EH (cell line): Measurements from ENCODE around the gene ATRN.
"Not testable (repeated sequence)": the region's sequence is repeated elsewhere in the genome, so short reads cannot be mapped to it uniquely, and the experiment has no call there.

Experiments used
- DNase-seq: peaks from one replicate; pipeline ENCODE4 v3.0.0-alpha.2; 2015; ENCODE audit warnings: low read depth

ATRN gene

DNA sequence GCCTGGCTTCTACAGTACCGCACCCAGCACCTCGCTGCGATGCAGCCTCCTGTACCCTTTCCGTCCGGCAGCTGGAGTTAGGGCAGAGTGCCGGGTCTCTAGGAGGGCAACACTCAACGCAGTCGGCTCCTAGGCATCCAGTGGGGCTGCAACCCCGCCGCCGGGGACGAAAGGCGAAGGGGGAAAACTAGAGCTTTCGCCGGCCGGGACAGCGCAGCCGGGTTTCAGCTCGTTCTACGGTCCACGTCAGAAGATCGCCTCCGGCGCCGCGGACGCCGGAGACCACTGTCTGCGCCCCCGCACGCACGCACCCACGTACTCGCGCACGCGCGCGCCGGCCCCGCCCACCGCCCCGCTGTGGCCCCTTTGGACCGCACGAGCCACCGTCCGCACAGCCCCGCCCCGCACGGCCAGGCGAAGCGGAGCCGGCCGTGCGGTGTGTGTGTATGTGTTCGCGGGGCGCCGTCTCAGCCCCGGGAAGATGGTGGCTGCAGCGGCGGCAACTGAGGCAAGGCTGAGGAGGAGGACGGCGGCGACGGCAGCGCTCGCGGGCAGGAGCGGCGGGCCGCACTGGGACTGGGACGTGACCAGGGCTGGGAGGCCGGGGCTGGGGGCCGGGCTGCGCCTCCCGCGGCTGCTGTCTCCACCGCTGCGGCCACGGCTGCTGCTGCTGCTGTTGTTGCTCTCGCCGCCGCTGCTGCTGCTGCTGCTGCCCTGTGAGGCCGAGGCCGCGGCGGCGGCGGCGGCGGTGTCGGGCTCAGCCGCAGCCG lies at the start of gene ATRN:
ATRN (plus strand) TSS at position 392 of the 770 bp plus-strand sequence; CDS start at position 482, 90 bp downstream.
- DNase-seq: peak; percentile 90

DNA sequence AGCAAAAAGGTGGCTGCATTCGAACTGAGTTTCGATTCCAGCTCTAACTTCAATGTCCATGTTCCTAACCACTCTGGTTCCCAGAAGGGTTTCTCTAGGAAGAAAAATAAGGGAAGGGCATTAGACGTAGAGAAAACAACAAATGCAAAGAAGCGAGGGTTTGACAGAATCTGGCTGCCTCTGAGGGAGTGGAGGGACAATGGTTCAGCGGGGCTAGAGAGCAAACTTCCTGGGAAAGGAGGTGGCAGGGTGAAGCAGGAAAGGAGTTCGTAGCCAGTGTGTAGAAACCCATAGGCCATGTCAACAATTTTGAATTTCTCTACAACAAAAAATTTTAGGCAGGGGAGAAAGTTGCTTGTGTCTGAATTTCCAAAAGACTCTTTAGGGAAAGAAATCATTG lies 48.8 kb upstream of the ATRN start:
- no peak for DNase-seq

DNA sequence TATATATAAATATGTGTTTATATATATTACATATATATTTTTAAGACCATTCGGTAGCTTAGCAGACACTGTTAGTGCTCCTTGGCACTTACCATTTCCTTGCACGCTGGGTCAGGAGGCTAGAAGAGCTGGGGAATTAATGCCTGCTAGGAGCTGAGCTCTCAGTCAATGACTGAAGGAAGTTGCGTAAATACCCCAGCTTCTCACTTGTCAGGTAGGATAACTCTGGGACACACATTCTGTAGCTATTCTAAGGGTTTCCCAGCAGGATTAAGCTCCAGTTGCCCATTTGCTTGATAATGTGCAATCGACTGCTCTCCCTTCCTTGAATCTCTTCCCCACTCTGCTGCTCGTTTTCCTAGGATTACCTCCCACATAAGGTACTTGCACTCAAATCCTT lies 47.7 kb upstream of the ATRN start:
- no peak for DNase-seq

DNA sequence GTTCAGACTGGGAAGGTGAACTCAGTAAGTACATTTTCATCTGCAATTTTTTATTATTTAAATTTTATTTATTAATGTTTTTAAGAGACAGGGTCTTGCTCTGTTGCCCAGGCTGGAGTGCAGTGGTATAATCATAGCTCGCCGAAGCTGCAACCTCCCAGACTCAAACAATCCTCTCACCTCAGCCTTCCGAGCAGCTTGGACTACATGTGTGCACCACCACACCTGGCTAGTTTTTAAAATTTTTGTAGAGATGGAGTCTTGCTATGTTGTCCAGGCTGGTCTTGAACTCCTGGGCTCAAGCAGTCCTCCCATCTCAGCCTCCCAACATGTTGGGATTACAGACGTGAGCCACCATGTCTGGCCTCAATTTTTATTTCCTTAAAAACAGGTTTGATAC lies 44.1 kb upstream of the ATRN start:
- DNase-seq: not testable (repeated sequence)

DNA sequence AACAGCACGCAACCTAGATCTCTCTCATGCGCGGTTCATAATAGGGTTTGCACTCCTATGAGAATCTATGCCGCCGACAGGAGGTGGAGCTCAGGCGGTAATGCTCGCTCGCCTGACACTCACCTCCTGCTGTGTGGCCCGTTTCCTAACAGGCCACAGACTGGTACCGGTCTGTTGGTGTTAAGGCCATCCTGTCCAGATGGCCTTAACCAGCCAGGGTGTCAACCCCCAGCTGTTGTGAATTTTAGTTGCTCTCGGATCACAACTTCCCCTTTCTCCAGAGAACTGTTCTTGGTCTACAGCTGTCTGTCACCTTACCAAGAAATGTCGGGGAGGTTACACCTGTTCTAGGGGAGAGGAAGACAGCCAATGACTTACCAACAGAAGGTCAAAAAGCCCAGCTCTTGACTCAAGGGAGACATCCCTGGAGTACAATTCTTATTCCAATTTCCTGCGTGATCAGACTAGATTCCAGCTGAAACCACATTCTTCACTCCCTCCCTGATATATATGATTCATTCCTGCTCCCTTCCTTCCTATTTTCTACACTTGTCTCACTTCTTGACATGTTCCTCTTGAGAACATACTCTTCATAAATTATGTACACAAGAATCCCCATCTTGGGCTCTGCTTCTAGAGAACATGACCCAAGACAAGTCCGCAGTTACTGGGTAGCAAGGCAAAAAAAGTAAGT lies 40.3 kb upstream of the ATRN start:
- DNase-seq: no peak

DNA sequence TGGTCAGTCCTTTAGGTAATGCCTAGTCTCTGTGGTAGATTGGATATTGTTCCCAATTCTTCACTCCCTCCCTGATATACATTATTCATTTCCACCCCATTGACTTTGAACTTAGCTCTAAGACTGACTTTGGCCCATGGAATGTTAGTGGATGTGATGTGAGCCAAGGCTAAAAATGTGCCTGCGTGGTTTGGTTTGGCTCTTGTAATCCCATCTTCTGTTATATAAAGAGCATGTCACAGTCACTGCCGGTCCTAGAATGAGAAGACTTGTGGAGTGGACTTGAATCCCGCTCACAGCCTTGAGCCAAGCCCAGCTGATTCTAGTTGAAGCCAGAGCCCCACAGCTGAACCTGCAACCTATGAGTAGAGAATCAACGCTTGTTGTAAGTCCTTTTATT lies 39.7 kb upstream of the ATRN start:
- DNase-seq: peak; percentile 13

DNA sequence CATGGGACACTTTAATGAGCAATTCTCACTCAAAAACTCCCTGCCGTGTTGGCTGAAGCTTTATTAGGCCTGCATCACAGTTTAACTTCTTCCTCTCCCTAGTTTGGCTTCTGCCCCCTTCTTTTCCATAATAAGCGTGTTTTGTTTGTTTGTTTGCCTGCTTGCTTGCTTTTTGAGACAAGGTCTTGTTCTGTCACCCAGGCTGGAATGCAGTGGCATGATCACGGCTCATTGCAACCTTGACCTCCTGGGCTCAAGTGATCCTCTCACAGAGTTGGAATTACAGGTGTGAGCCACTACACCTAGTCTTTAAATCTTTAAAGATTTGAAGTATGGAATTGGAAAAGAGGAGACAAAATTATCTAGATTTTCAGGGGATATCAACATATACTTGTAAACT lies 38.0 kb upstream of the ATRN start:
- DNase-seq: no peak

DNA sequence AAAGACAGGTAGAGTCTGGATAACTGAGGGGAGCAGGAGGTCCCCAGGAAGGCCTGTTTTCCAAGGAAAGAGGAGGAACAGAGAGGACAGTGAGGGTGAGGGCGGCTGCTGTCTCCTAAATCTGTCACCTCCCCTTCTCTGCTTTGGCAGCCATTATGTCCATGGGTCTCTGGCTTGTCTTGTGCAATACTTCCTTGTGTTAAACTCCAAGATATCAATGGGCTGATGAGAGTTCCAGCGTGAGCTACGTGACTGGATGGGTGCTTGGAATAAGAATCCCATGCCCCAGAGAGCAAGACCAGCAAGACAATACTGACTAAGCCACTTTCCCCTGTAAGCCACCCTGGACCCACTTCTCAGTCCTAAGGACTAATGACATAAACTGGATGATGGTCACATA lies 37.1 kb upstream of the ATRN start:
- DNase-seq: no peak

DNA sequence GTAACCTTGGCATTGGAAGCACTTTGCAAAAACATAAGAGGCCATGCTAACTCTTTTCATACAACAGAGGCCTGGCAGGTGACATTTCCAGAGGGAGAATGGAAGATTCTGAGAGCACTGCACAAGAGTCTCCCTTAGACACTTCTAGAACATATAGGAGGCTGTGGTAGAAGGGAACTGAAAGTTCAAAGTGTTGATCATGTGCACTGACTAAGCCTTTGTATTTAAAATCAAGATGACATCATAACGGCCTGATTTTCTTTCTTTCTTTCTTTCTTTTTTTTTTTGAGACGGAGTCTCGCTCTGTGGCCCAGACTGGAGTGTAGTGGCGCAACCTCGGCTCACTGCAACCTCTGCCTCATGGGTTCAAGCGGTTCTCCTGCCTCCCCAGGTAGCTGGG lies 36.6 kb upstream of the ATRN start:
- DNase-seq: no peak

DNA sequence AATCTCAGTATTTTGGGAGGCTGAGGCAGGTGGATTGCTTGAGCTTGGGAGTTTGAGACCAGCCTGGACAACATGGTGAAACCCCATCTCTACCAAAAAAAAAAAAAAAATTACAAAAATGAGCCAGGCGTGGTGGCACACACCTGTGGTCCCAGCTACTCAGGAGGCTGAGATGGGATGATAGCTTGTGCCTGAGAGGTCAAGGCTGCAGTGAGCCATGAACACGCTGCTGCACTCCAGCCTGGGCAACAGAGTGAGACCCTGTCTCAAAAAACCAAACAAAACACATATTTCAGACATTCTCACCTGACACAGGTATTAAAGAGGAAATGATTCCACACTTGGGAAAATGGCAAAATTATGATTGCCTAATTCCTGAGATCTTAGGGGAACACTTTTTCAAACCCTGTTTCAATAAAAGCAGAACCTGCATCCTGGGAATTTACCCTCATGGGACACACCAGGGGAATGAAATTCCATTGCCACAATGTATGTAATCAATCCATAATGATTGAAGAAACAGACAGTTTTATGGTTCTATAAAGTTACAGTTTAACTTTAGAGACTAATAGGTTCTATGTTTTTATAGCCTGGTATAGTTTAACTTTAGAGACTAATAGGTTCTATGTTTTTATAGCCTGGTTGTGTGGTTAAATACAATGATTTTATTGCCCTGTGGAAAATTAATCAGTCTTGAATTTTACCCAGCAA lies 33.8 kb upstream of the ATRN start:
- no peak for DNase-seq

DNA sequence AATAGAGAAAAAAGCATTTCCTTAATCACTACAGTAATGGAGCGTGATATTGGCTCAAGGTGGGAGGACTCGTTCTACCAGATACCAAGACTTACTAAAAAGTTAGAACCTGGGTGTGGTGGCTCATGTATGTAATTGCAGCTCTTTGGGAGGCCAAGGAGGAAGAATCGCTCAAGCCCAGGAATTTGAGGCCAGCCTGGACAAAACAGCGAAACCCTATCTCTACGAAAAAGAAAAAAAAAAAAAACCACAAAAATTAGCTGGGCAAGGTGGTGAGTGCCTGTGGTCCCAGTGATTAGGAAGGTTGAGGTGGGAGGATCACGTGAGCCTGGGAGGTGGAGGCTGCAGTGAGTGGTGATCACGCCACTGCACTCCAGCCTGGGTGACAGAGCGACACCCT lies 24.0 kb upstream of the ATRN start:
- no peak for DNase-seq

DNA sequence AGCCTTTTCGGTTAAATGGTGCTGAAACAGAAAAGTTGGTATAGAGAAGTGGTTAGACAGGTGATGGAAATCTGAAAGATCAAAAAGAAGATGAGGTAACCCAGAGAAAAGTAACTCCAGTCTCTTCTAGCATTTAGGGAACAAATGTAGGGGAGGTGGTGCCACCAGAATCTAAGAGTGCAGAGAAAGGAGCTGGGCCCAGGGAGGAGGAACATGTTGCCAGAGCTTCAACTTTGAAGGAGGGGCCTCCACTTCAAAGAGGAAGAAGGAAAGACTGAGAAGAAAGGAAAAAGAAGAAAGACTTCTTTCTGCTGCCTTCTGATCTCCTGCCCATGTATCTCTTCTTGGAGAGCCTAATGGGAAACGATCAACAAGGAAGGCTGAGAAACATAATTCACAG lies 23.5 kb upstream of the ATRN start:
- DNase-seq: no peak

DNA sequence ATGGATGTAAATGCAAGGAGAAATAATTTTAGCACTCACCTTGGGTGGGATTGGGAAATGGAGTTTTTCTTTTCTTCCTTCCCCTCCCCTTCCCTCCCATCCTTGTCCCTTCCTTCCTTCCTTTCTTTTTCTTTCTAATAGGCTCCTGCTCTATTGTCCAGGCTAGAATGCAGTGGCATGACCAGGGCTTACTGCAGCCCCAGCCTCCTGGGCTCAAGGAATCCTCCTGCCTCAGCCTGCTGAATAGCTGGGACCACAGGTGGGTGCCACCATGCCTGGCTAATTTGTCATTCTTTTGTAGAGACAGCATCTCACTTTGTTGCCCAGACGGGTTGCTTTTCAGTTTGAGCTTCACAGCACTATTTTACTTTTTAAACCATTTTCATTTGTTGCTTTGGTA lies 21.5 kb upstream of the ATRN start:
- DNase-seq: no peak

DNA sequence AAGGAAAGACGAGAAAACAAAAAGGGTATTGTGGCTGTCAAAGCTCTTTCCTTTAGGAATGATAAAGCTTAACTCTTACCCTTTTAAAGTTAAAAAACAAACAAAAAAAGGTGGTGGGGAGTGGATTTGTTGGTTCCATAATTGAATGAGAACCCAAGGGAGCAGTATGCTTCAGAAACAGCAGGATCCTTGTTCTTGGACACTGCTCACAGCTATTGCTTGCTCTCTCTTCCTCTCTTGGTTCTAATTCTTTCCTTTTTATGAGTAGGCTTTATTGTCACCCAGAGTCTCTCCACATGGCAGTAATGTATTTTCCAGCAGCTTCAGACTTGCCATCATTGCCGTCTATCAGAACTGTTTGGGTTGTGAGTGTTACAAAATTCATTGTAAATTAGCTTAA lies 18.7 kb upstream of the ATRN start:
- no peak for DNase-seq

DNA sequence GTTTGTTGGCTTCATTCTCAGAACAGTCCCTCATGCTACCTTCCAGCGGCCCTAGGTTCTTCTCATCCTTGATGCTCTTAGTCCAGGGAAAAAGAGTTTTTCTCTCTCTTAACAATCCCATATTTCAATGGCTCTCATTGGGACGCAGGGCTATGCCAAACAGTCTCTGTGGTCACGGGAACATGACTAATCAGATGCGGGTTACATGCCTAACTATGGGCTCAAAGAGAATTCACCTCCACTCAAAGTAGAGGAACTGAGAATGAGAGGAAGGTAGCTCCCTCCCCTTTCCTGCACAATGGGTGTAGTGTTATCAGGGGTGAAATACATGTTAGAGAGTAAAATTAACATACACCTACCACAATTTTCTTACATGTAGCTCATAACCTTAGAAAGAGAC lies 18.1 kb upstream of the ATRN start:
- DNase-seq: no peak

DNA sequence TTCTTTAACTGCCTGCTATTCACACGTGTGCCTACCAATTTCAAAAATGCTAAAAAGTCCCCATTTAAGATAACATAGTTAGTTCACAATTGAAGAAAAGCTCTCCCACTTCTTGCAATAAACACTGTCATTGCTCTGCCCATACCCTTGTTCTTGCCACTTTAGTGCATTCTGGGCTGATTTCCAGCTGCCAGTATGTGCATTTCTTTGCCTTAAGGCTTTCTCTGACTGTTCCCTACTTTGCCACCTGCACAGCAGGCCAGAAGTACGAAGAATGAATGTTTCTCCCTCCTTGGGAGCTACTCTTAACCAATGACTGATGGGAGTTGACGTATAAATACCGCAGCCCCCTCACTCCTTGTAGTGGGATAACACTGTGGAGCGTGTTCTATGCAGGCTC lies 16.0 kb upstream of the ATRN start:
- DNase-seq: no peak

DNA sequence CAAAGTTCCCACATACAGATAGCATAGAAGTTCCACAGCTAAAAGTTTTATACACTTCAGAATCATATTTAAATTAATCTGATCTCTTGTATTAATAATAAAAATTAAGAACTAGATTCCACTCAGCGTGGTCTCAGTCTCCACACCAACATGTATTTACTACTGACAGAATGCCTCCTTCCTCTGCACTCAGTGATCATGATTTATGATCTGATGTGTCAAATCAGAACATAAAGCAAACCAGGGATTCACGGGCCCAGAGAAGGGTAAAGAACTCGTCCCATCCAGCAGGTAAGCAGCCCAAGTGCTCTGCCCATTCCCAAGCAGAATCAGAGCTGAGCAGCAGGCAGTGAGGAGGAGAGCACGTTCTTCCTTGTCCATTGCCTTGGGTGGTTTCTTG lies 14.2 kb upstream of the ATRN start:
- DNase-seq: no peak

DNA sequence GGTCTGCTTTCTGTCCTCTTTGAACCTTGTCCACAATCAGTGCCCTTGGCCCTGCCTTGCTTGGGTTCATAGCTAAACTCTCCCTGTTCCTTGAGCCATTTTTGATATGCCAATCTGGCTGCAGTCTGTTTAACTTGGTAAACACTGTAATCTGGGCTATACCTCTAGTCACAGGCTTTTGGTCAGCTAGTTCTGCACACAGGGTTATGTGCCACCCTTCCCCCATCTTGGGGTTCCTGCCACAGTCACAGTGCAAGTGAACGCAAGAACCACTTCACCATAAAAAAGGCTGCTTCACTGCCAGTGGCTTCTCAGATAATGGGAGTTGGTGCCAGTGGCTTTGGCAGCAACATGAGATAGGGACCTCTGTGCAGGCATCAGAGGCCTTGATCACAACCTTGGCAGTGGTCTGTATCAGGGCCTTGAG lies 10.9 kb upstream of the ATRN start:
- no peak for DNase-seq

DNA sequence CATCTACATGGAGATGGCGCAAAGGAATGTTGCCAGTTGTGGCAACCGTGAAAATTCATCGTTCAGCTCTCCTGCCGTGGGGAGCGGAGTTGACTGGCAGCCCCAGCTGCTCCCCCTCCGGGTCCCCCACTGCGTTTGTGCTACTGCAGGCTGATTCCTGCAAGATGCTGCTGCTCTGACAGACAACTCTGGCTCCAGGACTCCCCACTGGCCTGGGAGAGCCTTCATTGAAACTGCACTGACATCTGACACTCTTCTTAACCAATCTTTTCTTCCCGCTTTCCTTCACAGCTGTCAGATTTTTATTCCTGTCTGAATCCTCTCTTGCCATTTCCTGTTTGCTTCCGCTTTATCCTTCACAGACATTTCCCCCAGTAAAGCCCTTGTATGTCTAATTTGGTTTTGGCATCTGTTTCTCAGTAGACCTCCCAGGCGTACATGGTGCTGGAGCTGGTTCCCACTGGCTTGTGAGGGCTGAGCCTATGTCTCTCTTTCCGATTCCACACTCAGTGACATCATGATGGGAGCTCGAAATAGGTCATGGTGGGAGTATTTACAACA lies 9.5 kb upstream of the ATRN start:
- peak; percentile 27 for DNase-seq

DNA sequence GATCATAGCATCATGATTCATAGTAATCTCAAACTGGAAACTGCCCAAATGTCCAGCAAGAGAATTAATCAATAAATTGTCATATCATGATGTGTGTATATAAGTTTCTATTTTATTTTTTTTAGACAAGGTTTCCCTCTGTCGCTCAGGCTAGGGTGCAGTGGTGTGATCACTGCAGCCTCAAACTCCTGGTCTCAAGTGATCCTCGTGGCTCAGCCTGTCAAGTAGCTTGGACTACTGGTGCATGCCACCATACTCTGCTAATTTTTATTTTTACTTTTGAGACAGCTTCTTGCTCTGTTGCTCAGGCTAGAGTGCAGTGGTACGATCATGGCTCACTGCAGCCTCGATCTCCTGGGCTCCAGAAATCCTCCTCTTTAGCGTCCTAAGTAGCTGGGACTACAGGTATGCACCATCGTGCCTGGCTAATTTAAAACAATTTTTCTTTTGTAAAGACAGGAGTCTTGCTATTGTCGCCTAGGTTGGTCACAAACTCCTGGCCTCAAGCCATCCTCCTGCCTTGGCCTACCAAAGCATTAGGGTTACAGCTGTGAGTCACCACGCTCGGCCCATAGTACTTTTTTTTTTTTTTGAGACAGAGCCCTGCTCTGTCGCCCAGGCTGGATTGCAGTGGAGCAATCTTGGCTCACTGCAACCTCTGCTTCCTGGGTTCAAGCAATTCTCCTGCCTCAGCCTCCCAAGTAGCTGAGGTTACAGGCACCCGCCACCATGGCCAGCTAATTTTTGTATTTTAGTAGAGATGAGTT lies 8.7 kb upstream of the ATRN start:
- DNase-seq: peak; percentile 39

DNA sequence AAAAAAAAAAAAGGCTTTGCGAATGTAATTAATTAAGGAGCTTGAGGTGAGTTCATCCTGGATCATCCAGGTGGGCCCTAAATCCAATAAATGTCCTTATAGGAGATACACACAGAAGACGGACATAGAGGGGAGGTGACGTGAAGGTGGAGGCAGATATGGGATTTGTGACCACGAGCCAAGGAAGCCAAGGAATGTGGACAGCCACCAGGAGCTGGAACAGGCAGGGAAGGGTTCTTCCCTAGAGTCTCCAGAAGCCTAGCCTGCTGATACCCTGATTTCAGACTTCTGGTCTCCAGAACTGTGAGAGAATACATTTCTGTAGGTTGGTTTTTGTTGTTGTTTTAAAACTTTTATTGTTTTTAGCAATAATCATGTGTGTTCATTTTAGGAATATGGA lies 6.7 kb upstream of the ATRN start:
- no peak for DNase-seq

DNA sequence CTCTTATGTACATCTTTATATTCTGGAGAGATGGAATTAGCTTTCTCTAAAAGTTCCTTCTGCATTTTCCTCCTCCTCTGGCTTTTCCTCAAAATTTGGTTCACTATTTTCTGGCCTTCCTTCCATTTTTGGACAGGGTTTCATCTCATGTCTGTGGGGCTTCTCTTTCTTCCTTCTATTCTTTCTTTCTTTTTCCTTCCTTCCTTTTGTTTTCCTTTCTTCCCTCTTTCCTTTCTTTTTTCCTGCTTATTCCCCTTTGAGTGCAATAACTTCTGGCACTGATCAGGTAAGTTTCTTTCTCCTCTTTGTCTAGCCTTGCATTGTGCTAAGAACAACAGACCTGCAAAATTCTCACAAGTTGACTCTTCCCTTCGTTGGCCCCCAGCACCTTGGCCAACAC lies 5.5 kb upstream of the ATRN start:
- DNase-seq: no peak
